ENCODE data around the gene PCMT1.
A peak's percentile ranks its signal among the peaks of the same experiment; 100 is the strongest.
"Not testable (repeated sequence)": the region's sequence is repeated elsewhere in the genome, so short reads cannot be mapped to it uniquely, and the experiment has no call there.

Gene PCMT1

GRCh38 chr6:149823013-149823412 lies 73.5 kb downstream of the PCMT1 start:
- DNase-seq: no peak

DNA sequence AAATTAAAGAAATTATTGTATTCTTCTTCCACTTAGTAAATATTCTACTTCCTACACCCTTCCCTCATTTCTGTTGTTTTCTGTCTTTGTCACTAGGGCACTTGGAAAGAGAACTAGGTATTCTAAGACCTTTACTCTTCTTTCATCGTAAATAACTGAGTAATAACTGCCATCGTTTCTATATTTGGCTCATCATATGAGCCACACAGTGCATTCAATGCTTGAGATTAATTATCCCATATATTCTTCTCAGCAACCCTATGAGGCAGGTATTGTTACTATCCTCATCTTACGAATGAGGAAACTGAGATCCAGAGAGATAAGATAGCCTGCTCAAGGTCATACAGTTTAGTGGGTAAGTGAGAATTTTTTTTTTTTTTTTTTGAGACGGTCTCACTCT lies 75.8 kb downstream of the PCMT1 start:
- no peak for DNase-seq

DNA sequence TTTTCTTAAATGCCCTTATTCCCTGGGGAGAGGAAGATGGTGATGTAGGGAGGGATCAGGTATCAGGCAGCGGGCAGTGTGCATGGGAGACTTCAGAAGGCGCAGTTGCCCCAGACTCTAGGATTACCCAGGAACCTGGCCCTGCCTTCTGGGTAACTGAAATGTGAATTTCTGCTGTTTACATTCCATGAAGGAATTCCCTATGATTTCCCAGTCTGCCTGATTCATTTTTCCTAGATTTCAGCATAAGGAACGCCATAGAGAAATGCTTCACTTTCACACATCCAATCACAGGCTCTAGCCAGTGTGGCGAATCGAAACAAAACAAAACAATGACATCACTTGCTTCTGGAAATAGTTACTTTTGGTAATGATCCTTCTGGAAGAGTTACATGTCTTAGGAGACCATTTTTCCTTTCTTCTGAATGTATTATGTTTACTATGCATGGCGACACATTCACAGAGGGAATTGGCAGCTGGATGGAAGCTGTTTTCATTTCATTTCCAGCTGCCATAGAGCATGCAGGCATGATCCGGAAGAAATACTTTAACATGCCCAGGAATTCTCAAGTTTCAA lies 81.3 kb downstream of the PCMT1 start:
- no peak for DNase-seq

- DNase-seq: no peak
Observed at GRCh38 chr6:149831308-149831820, 81.8 kb downstream of the PCMT1 start.

DNA sequence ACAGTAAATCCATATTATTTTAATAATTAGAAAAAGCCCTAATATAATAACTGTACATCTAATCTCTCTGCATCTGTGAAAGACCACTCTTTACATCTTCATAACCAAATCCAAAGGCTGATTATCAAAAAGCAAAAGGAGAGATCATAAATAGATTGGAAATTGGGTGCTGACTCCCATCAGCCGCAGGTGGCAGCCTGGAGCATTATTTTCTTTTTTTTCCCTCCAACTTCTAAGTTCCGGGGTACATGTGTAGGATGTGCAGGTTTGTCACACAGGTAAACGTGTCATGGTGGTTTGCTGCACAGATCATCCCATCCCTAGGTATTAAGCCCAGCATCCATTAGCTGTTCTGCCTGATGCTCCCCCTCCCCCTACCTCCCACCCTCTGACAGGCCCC lies 84.1 kb downstream of the PCMT1 start:
- no peak for DNase-seq

DNA sequence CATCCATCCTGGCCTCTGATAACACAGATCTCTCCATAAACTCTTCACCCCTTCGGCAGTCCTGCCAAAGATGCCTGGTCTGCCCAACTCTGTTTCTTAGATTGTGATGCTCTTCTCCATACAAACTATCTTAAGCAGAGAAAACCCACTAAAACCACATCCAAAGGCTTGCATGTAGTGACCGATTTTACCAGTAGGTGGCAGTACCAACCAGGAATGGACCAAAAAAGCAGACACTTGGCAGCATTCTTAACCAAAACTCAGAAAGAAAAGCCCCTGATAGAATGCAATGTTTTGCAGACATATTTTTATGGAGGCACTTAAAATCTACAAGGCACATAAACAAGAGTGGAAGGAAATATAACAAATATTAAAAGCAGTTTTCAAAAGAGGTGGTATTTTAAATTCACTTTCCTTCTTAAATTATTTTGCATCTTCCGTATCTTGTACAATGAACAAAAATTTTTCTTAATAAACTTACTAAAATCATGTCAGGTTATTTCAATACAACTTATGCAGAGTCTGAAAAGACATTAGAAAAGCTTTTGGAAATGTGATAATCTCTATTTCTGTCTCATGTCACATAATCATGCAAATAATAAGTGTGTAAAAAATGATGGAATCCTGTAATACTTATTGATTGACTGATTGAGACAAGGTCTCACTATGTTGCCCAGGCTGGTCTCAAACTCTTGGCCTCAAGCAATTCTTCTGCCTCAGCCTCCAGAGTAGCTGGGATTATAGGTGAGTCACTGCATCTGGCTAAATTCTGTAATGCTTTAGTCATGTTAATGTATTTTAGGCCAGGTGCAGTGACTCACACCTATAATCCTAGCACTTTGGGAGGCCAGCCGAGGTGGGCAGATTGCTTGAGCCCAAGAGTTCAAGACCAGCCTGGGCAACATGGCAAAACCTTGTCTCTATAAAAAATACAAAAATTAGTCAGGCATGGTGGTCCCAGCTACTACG lies 85.3 kb downstream of the PCMT1 start:
- DNase-seq: peak; percentile 64

DNA sequence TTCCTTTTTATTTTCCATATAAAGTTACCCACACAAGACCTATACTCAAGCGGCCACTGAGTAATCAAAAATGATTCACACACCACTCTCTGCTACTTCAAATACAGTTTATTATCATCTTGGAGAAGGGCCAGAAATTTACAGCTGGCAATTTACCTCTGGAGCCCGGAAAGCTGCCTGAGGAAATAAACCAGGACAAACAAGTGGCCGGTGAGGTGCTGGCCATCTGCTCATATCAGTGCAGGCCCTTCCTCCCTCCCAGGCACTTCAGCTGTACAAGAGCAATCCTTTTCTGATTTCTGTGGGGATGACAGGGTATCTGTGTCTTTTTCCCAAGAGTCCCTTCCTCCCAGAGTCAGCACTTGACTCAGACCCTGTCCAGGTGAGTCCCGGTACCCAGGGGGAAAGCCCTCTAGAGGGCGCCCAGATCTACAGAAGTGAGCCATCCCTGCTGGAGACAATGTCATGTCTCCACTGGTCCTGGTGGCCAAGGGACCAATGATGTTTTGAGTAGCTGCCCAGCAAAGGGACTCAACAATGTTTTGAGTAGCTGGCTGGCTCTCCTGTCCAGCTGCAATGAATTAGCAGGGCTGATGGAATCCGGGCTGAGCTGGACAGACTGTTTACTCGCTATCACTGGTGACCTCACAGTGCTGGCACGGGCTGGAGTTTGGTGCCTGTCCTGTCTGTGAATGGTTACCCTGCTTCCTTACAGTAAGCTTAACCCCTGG lies 91.0 kb downstream of the PCMT1 start:
- peak; percentile 41 for DNase-seq

GRCh38 chr6:149842331-149842730 lies 92.8 kb downstream of the PCMT1 start:
- DNase-seq: no peak

- no peak for DNase-seq
Observed at GRCh38 chr6:149843051-149843633, 93.6 kb downstream of the PCMT1 start.

DNA sequence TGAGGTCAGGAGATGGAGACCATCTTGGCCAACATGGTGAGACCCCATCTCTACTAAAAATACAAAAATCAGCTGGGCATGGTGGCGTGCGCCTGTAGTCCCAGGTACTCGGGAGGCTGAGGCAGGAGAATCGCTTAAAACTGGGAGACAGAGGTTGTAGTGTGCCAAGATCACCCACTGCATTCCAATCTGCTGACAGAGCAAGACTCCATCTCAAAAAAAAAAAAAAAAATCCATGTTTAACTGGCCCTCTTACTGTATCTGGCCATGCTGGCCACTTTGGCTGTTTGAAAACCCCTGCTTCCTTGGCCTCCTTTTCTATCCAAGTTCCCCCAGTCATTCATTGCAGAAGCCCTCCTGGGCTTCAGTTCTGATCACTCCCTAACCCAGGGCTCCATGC lies 94.5 kb downstream of the PCMT1 start:
- DNase-seq: not testable (repeated sequence)

DNA sequence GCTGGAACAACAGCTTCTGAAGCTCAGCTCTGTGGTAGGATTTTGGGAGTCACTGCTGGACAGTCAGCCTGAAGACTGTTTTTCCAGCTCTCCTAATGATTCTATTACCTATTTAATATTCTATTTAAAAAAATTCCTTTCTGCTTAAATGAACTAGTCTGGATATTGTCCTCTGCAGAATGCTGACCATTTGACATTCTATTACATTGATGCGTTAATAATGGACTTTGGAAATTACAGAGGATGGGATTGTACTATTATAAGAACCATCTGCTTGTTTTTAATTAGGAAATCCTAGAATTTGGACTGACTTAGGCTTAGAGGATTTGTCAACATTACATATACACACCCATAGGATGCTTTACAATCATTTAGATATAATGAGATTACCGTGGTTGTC lies 94.9 kb downstream of the PCMT1 start:
- DNase-seq: no peak

- DNase-seq: no peak
Observed at GRCh38 chr6:149845549-149845948, 96.0 kb downstream of the PCMT1 start.

GRCh38 chr6:149846321-149846720 lies 96.8 kb downstream of the PCMT1 start:
- DNase-seq: no peak

DNA sequence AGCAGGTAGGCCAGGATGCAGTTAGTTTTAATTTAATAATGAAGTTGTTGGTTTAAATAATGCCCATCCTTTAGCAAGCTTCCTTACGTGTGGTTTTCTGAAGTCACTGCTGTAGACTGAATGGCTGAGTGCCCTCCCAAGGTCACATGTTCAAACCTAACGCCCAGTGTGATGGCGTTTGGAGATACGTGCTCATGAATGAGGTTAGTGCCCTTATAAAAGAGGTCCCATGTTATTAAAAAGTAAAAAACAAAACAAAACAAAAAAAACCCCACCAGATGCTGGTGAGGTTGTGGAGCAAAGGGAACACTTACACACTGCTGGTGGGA lies 98.4 kb downstream of the PCMT1 start:
- no peak for DNase-seq

- DNase-seq: not testable (repeated sequence)
Observed at GRCh38 chr6:149848343-149848742, 98.8 kb downstream of the PCMT1 start.

DNA sequence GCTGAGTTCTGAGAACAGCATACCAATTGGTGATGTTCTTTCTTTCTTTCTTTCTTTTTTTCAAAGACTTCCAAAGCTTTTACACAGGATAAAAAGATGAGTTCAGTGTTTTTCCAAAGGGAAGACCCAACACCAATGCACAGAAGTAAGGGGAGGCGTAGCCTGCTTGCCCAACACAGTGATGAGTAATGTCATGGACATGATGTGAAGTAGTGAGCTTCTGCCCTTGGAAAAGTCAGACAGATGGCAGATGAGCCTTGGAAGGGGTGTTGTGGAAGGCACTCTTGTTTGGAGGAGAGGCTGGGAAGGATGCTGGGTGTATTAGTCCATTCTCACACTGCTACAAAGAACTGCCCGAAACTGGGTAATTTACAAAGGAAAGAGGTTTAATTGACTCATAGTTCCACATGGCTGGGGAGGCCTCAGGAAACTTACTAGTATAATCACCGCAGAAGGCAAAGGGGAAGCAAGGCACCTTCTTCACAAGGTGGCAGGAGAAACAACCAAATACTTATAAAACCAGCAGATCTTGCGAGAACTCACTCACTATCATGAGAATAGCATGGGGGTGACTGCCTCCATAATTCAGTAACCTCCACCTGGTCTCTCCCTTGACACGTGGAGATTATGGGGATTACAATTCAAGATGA lies 102.0 kb downstream of the PCMT1 start:
- DNase-seq: no peak

DNA sequence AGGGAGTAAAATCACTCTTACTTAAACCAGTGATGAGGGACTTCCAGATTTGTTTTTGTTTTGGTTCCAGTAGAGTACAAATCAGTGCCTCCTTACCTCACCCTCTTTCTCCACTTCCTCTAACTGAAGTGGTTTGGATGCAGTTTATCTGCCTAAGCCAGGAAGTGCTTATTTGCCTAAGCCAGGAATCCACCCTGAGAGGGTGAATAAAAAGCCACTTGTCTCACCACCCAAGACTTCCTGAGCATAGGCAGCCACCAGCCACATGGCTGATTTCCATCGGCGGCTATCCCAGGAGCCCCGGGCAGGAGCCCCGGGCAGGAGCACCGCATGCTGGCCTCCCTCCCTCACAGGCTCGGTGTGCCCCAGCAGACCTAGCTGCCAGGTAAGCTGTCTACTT lies 102.6 kb downstream of the PCMT1 start:
- DNase-seq: no peak

GRCh38 chr6:149852881-149853280 lies 103.3 kb downstream of the PCMT1 start:
- DNase-seq: no peak

- not testable (repeated sequence) for DNase-seq
Observed at GRCh38 chr6:149854017-149854416, 104.5 kb downstream of the PCMT1 start.

DNA sequence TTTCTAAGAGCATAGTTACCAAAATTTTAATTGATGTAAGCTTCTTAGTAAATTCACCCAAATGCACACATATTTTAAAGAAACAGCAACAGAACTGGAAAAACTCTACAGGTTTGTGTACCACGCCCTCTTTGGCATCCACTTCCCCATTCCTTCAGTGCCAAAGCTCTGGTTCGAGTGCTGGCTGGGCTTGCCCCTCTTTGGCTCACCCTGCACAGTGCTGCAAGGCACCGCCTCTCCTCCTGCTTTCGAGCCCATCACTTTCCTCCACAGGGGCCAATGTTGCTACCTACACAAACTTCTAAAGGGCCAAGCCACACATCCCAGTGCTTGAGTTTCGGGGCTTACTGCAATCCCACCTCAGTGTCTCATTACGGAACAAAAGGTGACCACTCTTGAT lies 105.0 kb downstream of the PCMT1 start:
- DNase-seq: no peak

GRCh38 chr6:149855040-149855654 lies 105.6 kb downstream of the PCMT1 start:
- DNase-seq: no peak

- DNase-seq: no peak
Observed at GRCh38 chr6:149855741-149856140, 106.2 kb downstream of the PCMT1 start.
